HG03060 (cell line): ENCODE measurements around the gene LTV1.
"Not testable (repeated sequence)": the region's sequence is repeated elsewhere in the genome, so short reads cannot be mapped to it uniquely, and the experiment has no call there.

Source experiments
- ATAC-seq: cut with Tn5 transposase; IDR thresholded peaks from one replicate; pipeline ENCODE4 v1.9.1; 2021; ENCODE audit warnings: low read depth, moderate number of reproducible peaks; ENCODE audit not compliant: unreplicated experiment

Gene LTV1, protein sequence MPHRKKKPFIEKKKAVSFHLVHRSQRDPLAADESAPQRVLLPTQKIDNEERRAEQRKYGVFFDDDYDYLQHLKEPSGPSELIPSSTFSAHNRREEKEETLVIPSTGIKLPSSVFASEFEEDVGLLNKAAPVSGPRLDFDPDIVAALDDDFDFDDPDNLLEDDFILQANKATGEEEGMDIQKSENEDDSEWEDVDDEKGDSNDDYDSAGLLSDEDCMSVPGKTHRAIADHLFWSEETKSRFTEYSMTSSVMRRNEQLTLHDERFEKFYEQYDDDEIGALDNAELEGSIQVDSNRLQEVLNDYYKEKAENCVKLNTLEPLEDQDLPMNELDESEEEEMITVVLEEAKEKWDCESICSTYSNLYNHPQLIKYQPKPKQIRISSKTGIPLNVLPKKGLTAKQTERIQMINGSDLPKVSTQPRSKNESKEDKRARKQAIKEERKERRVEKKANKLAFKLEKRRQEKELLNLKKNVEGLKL

GRCh38 chr6:143842902-143843676, at the start of gene LTV1:
Gene LTV1 (plus strand): TSS chr6:143843338. CDS start chr6:143843478, 140 bp downstream.
- peak; percentile 97 for ATAC-seq

- ATAC-seq: not testable (repeated sequence)
Measured at GRCh38 chr6:143796551-143796950, 46.6 kb upstream of the LTV1 start.

- not testable (repeated sequence) for ATAC-seq
Measured at GRCh38 chr6:143798487-143798886, 44.7 kb upstream of the LTV1 start.

DNA sequence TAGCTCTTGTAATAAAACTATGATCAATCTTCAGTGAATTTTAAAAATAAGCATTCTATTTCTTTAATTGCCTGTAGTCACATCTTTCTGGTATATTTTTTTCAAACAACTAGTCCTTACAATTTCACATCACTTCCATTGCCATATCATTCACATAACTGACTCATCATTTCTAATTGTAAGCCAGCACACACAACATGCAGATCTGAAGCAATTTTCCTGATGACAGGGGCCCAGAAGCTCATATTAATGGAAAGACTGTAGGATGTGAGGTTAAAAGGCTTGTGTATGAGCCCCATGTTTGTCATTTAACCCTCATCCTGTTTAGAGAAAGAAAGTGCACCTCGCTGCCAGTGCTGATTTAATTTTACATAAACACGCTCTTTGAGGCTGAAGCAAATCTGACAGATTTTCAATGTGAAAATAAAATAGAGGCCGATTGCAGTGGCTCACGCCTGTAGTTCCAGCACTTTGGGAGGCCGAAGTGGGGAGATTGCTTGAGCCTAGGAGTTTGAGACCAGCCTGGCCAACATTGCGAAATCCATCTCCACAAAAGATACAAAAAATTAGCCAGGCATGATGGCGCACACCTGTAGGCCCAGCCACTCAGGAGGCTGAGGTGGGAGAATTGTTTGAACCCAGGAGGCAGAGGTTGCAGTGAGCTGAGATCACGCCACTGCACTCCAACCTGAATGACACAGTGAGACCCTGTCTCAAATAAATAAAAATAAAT, 40.1 kb upstream of the LTV1 start:
- ATAC-seq: no peak

DNA sequence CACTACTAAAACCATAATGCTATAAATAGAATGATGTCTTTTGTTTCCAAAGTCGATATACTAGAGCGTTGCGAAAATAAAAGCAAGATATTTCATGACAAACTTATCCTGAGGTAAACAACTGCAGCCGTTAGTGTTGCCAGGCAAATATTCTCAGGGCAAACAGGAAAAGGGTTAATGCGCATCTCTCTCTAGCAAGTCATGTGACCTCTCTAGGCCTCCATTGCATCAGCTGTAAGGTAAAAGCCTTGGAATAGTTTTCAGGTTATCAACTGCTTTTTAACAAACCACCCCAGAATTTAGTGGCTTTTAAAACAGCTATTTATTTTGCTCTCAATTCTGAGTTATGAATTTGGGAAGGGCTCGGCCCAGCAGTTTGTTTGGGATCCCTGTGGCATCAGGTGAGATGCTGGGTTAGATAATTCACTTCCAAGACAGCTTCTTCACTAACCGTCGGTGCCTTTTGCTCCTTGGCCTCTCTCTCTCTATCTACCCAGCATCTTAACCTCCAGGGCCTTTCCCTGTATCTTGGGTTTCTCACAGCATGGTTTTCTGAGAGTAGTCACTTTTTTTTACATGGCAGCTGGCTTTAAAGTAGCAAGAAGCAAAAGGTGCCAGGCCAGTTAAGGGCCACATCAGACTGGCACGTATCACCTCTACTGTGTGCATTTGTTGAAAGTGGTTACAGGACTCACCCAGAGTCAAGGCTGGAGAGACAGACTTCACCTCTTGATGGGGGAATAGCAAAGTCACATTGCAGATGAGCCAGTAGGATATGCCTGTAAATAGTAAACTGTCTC, 39.2 kb upstream of the LTV1 start:
- ATAC-seq: no peak

- ATAC-seq: no peak
Measured at GRCh38 chr6:143804835-143805239, 38.3 kb upstream of the LTV1 start.

DNA sequence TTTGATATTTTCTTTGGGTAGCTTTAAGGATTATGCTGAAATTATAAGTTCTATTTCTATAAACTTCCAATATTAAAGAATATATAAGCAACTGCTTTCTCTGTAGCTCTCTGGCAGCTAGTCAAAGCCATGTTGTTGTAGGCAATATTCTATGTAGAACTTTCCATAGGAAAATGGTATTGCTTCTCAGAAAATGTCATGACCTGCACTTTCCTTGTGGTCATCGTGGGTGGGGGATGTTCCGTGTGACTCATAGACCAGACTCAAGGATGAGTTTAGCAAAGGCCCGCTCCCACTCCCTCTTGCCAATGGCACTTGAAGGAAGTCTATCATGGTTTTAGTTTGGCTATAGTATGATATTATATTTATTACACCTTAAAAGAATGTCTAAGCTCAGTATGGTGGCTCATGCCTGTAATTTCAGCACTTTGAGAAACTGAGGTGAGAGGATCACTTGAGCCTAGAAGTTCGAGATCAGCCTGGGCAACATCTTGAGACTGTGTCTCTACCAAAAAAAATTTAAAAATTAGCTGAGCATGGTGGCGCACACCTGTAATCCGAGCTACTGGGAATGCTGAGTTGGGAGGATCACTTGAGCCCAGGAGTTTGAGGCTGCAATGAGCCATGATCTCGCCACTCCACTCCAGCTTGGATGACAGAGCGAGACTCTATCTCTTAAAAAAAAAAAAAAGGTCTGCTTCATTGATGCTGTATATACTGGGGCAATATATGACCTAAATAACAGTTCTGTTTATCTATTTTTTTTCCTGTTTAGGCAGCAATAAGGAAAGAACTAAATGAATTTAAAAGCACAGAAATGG, 36.6 kb upstream of the LTV1 start:
- ATAC-seq: no peak

DNA sequence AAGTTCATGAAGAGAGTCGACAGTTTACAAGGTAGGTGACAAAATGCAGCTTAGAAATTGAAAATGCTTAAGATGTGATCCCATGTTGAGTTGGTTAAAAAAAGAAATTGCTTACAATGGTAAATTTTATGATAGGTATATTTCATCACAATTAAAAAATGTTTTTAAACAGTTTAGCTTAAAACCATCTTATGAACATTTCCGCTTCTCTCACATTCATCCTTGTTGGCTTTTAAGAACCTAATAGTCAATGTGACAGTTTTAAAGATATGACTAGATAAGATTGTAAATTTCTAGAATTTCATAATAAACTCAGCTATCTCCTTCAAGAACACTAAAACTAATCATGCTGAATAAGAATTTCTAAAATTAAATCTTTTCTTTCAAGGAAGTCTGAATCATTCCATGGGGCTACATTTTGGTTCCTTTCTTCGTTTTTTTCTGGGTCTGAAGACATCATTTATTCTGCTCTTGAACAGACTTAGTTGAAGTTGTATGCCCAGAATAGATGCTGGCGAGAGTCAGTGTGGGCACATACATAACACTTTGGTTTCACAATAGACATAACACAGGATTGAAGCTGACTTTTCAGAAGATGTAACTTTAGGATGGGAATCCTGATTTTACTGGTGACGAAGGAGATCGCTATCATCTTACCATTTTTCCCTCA, 35.9 kb upstream of the LTV1 start:
- no peak for ATAC-seq

GRCh38 chr6:143810745-143811144, 32.4 kb upstream of the LTV1 start:
- no peak for ATAC-seq

- ATAC-seq: no peak
Measured at GRCh38 chr6:143811501-143812157, 31.5 kb upstream of the LTV1 start.

DNA sequence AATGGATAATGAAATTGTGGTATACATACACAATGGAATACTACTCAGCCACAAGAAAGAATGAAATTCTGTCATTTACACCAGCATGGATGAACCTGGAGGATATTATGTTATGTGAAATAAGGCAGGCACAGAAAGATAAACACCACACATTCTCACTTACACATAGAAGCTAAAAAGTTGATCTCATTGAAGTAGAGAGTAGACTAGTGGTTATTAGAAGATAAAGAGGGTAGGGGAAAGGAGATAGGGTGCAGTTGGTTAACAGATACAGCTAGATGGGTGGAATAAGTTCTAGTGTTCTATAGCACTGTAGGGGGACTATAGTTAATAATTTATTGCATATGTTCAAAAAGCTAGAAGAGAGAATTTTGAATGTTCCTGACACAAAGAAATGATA, 25.5 kb upstream of the LTV1 start:
- no peak for ATAC-seq

GRCh38 chr6:143821359-143821758, 21.8 kb upstream of the LTV1 start:
- ATAC-seq: no peak

DNA sequence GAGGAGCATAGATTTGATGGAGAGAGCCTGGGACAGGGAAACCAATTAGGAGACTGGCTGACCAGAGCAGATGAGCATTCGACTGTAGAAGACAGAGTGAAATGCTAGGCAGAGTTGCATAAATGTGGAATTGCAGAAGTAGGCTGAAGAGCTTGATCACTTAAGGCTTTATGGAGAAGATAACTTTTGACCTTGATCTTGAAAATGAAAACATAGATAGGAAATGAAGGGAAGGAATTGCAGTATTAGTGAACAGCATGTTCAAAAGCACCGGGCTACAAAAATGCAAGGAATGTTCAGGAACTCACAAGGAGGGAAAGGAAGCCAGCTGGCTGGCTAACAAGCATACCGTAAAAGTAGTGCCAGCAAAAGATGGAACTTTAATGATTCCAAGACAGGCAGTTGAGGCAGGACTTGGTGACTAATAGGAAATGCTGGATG, 20.5 kb upstream of the LTV1 start:
- no peak for ATAC-seq

DNA sequence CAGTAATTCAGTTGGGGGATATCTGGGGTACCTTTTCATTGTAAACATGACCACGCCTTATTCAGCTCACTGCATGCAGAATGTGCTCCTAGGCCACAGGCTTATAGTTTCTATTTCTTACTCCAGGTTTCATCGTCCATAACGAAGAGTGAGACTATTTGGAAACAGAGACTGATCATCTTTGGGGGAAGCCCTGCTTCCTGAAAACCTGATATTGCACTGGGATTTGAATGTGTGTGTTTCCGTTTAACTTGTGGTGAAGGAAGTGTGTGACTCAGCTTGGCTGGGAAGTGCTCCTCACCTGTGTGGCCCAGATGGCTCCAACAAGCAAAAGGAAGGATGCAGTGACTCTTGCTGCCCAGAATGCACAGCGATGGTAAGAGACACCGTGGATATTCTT, 19.6 kb upstream of the LTV1 start:
- ATAC-seq: no peak

DNA sequence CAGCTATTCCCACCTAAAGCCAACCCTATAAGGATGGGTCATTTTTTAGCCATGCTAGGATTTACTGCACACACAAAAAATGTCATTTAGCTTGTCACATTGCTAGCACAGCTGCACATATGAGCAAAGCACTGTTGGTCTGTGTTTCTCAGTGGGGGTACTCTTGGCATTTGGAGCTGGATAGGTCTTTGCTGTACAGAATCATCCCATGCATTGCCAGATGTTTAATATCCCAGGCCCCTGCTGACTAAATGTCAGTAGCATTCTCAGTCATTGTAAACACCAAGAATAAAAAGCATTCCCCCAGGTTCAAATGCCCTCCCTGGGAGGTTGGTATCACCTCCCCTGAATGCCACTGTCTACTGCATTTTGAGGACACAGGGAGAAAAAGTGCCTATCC, 14.6 kb upstream of the LTV1 start:
- no peak for ATAC-seq

DNA sequence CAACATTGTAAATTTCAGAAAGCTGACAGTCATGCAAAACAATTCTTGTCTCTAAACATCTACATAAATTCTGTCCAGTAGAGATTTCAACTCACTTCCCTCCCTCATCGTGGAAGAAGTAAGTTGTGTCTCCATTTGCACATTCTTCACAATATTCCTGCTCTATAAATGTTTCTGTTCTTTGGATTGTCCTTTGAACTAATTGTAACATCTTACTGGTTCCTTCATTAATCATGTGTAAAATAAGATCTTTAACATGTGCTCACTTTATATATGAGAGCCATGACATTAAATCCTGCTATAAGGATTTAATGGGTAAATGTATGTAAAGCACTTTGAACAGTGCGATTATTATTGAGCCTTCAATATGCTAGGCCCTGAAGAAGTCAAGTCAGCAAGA, 7.0 kb upstream of the LTV1 start:
- no peak for ATAC-seq

GRCh38 chr6:143838395-143838794, 4.7 kb upstream of the LTV1 start:
- ATAC-seq: no peak

- no peak for ATAC-seq
Measured at GRCh38 chr6:143839196-143839595, 3.9 kb upstream of the LTV1 start.
